CD14-positive monocyte (primary cell): ENCODE results near the gene PLCH1. TPM values are rescaled to one million over a fixed set of nuclear protein-coding genes. Genes with fewer than 3 reads are reported as not detected.

Source experiments
- DNase-seq, 3 donors: peaks; one replicate each; pipeline ENCODE4 v3.0.0-alpha.2; 2011 to 2022
- H2AFZ ChIP-seq: 2 replicates; pipeline ENCODE4 v1.6.0; 2012; ENCODE audit warnings: mild to moderate bottlenecking, low read depth, low read length, inconsistent platforms; ENCODE audit not compliant: insufficient read depth, poor library complexity, severe bottlenecking
- H3K27ac ChIP-seq, 2 donors: 1 replicate in 1 of 2; 2 replicates in 1 of 2; pipeline ENCODE4 v1.5.1; 2012 to 2013; ENCODE audit warnings: low read length in 2 of 2, control low read depth in 1 of 2, inconsistent platforms in 1 of 2, low read depth in 1 of 2, mild to moderate bottlenecking in 1 of 2
- H3K27me3 ChIP-seq, 2 donors: one replicate each; pipeline versions ENCODE4 v1.6.0 to v1.6.1; 2011 to 2013; ENCODE audit warnings: low read length in 2 of 2; ENCODE audit not compliant: control insufficient read depth in 2 of 2, insufficient read depth in 2 of 2
- H3K36me3 ChIP-seq, 2 donors: replicated peaks in 1 of 2; 1 replicate in 1 of 2; 2 replicates in 1 of 2; pipeline versions ENCODE4 v1.5.1 to v1.6.1; 2012 to 2013; ENCODE audit warnings: low read length in 2 of 2, control low read depth in 1 of 2, inconsistent platforms in 1 of 2, mild to moderate bottlenecking in 1 of 2; ENCODE audit not compliant: insufficient read depth in 2 of 2, control insufficient read depth in 1 of 2
- H3K4me1 ChIP-seq, 2 donors: 1 replicate in 1 of 2; 2 replicates in 1 of 2; pipeline versions ENCODE4 v1.5.1 to v1.6.1; 2012 to 2013; ENCODE audit warnings: low read length in 2 of 2, control low read depth in 1 of 2, inconsistent platforms in 1 of 2, mild to moderate bottlenecking in 1 of 2, moderate library complexity in 1 of 2; ENCODE audit not compliant: insufficient read depth in 2 of 2, control insufficient read depth in 1 of 2
- H3K4me2 ChIP-seq: replicated peaks from 2 replicates; pipeline ENCODE3; 2012; ENCODE audit warnings: low read length, moderate library complexity, mild to moderate bottlenecking; ENCODE audit not compliant: poor library complexity, severe bottlenecking; ENCODE audit errors: extremely low read depth
- H3K4me3 ChIP-seq, 3 experiments: fragments of 200-600 bp in 1 of 3; sonication (generic) in 1 of 3; replicated peaks in 1 of 3; 1 replicate in 2 of 3; 2 replicates in 1 of 3; pipeline ENCODE4 v1.5.1; 2011 to 2013; ENCODE audit warnings: low read length in 3 of 3, mild to moderate bottlenecking in 3 of 3, control low read depth in 2 of 3, low read depth in 2 of 3, inconsistent platforms in 1 of 3, moderate library complexity in 1 of 3
- H3K79me2 ChIP-seq: 2 replicates; pipeline ENCODE4 v1.6.0; 2012; ENCODE audit warnings: mild to moderate bottlenecking, control low read depth, inconsistent platforms, low read length, moderate library complexity; ENCODE audit not compliant: insufficient read depth
- H3K9ac ChIP-seq: 2 replicates; pipeline ENCODE4 v1.6.0; 2017; ENCODE audit warnings: low read length, mild to moderate bottlenecking; ENCODE audit not compliant: insufficient read depth, poor library complexity, severe bottlenecking
- H3K9me3 ChIP-seq, 2 donors: replicated peaks in 1 of 2; 1 replicate in 1 of 2; 2 replicates in 1 of 2; pipeline versions ENCODE4 v1.5.1 to v1.6.1; 2012 to 2013; ENCODE audit warnings: low read length in 2 of 2, control low read depth in 1 of 2; ENCODE audit not compliant: control insufficient read depth in 1 of 2, insufficient read depth in 1 of 2
- H4K20me1 ChIP-seq: 2 replicates; pipeline ENCODE4 v1.6.0; 2012; ENCODE audit warnings: mild to moderate bottlenecking, low read length, control low read depth, moderate library complexity; ENCODE audit not compliant: insufficient read depth
- H3K27ac Mint-ChIP-seq, 7 donors: one replicate each; pipeline ENCODE4 v1.8.0; 2020; ENCODE audit warnings: mild to moderate bottlenecking in 7 of 7, mixed read lengths in 7 of 7, moderate library complexity in 6 of 7, inconsistent platforms in 2 of 7
- H3K27me3 Mint-ChIP-seq, 3 donors: one replicate each; pipeline ENCODE4 v1.8.0; 2021 to 2022; ENCODE audit warnings: low read depth in 3 of 3, mild to moderate bottlenecking in 3 of 3, mixed read lengths in 3 of 3, moderate library complexity in 3 of 3, inconsistent platforms in 1 of 3
- H3K36me3 Mint-ChIP-seq, 2 donors: one replicate each; pipeline ENCODE4 v1.8.0; 2020; ENCODE audit warnings: mixed read lengths in 2 of 2, inconsistent platforms in 1 of 2, mild to moderate bottlenecking in 1 of 2
- H3K4me1 Mint-ChIP-seq: one replicate; pipeline ENCODE4 v1.8.0; 2020; ENCODE audit warnings: mild to moderate bottlenecking, mixed read lengths
- H3K4me3 Mint-ChIP-seq, 2 donors: one replicate each; pipeline ENCODE4 v1.8.0; 2020; ENCODE audit warnings: mild to moderate bottlenecking in 2 of 2, mixed read lengths in 2 of 2, moderate library complexity in 1 of 2
- H3K9me3 Mint-ChIP-seq, 7 donors: one replicate each; pipeline ENCODE4 v1.8.0; 2020 to 2022; ENCODE audit warnings: mixed read lengths in 7 of 7, mild to moderate bottlenecking in 6 of 7, moderate library complexity in 6 of 7, inconsistent platforms in 2 of 7
- CTCF ChIP-seq: fragments of 200-600 bp; IDR thresholded peaks from one replicate; pipeline ENCODE4 v1.8.0; 2022; ENCODE audit warnings: antibody characterized with exemption, mild to moderate bottlenecking
- WGBS: methylation state at CpG from one replicate; pipeline ENCODE4 v1.1.5; 2013; ENCODE audit warnings: missing lambda C conversion rate; ENCODE audit not compliant: insufficient coverage; 5-methylcytosine and 5-hydroxymethylcytosine counted together
- intact Hi-C, 2 donors: fragments of 100-400 bp; cut with micrococcal nuclease; formaldehyde crosslinking; loops; one replicate each; pipeline versions ENCODE4 v1.15.0 to v1.15.1; 2023
- polyA plus RNA-seq, 3 donors: library from polyadenylated mRNA; depleted of rRNA in 1 of 3; unstranded in 2 of 3; stranded (reverse) in 1 of 3; fragments of 300-500 nt in 2 of 3; fragments of >200 nt in 1 of 3; fragmentation: Illumina TruSeq in 2 of 3; gene quantifications; 1 replicate in 2 of 3; 2 replicates in 1 of 3; pipeline ENCODE4 v1.2.3, GENCODE V29; 2012 to 2021

Gene PLCH1
- polyA plus RNA-seq, 3 donors: not detected

- H3K27me3 Mint-ChIP-seq: no peaks in the 10 kb centered on the region
- H3K27ac Mint-ChIP-seq: no peak overlapping the region
- no peaks in the 10 kb centered on the region for H3K36me3 ChIP-seq
- no peaks in the 10 kb centered on the region for H3K4me1 ChIP-seq
- no peaks in the 10 kb centered on the region for H4K20me1 ChIP-seq
- DNase-seq: no peak
- H3K4me3 Mint-ChIP-seq: no peak overlapping the region
- H3K79me2 ChIP-seq: no peaks in the 10 kb centered on the region
- H3K36me3 Mint-ChIP-seq: no peaks in the 10 kb centered on the region
- H2AFZ ChIP-seq: no peak overlapping the region
- H3K4me3 ChIP-seq: no peak overlapping the region
- H3K27me3 ChIP-seq: no peaks in the 10 kb centered on the region
- no peak overlapping the region for H3K27ac ChIP-seq
- WGBS: no CpG with 5 or more reads among the region's 1 CpG
- no peaks in the 10 kb centered on the region for H3K4me1 Mint-ChIP-seq
- no peak for TF ChIP-seq CTCF
- H3K9me3 Mint-ChIP-seq: peaks cover 0 to 2% (median 0%) of the 10 kb centered on the region in 7 donors
- no peak overlapping the region for H3K4me2 ChIP-seq
- no peaks in the 10 kb centered on the region for H3K9me3 ChIP-seq
- no peak overlapping the region for H3K9ac ChIP-seq
- intact Hi-C loops: no loop called here
These were observed 394.3 kb downstream of the PLCH1 start for GRCh38 chr3:155350571-155350970.

- Histone ChIP-seq H4K20me1 (no peaks in the 10 kb centered on the region), H3K4me1 (no peaks in the 10 kb centered on the region), H3K79me2 (no peaks in the 10 kb centered on the region), H2AFZ (no peak overlapping the region), H3K4me2 (no peak overlapping the region), H3K9ac (no peak overlapping the region), H3K27ac (no peak overlapping the region), H3K27me3 (no peaks in the 10 kb centered on the region), H3K4me3 (no peak overlapping the region), H3K9me3 (no peaks in the 10 kb centered on the region), H3K36me3 (no peaks in the 10 kb centered on the region)
- Mint-ChIP-seq H3K36me3 (no peaks in the 10 kb centered on the region), H3K4me3 (no peak overlapping the region), H3K9me3 (peaks cover 0 to 3% (median 0%) of the 10 kb centered on the region in 7 donors), H3K4me1 (no peaks in the 10 kb centered on the region), H3K27ac (no peak overlapping the region), H3K27me3 (no peaks in the 10 kb centered on the region)
- TF ChIP-seq CTCF: no peak
- intact Hi-C loops: no loop called here
- WGBS: 86% methylated on average over 1 of the region's 1 CpG
- DNase-seq: no peak
These were observed 397.0 kb downstream of the PLCH1 start for GRCh38 chr3:155347901-155348300.
